Right renal pelvis (tissue), 4 donors: ENCODE results near the gene OOSP1. TPM values are rescaled to one million over a fixed set of nuclear protein-coding genes. Genes with fewer than 3 reads are reported as not detected.
"Not testable (repeated sequence)": the region's sequence is repeated elsewhere in the genome, so short reads cannot be mapped to it uniquely, and the experiment has no call there.

Source experiments
- DNase-seq, 4 donors: peaks; one replicate each; pipeline ENCODE4 v3.0.0-alpha.2; 2013; ENCODE audit warnings: low read depth in 4 of 4, low spot score in 3 of 4, missing footprints in 1 of 4
- polyA plus RNA-seq, 4 donors: library from polyadenylated mRNA; unstranded; fragments of 120-200 nt; gene quantifications; one replicate each; pipeline ENCODE4 v1.2.1, GENCODE V29; 2013; ENCODE audit not compliant: insufficient read length in 4 of 4

The OOSP1 gene
- polyA plus RNA-seq: under 1 TPM; 0.12 to 0.43 (median 0.30) TPM

DNA sequence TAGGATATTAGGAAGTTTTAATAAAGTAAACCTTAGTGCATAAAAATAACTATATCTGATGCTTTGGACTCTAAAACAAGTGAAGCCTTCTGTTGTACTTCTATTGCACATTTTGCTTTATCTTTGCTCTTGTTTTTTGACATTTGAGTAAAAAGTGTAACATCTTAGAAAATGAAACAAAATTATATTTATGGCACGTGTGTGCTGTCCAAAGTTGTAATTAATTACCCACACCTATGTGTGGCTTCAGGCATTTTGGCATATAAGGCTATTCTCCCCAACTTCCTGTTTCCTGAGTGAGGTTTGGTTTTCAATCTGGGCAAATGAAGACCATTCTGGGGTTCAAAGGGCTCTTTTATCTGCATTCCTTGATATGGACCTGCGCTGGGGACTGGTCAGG is at the start of gene OOSP1:
OOSP1 (plus strand) TSS at position 301 of the 400 bp plus-strand sequence; CDS start at position 324, 23 bp downstream.
- DNase-seq: no peak

DNA sequence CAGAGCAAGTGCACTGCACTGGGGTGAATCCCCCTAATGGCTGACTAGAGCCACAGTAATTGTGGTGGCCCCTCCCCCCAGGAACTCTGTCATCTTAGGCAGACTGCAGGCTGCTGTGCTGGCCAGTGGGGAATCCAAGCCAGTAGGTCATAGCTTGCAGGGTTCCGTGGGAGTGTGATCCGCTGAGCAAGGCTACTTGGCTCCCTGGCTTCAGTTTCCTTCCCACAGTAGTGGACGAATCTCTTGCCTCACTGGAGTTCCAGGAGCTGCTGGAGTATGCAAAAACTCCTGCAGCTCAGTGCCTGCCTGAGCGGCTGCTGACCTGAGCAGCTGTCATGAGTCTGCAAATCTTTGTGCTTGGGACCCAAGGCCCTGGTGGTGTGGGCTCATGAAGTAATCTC is 46.5 kb upstream of the OOSP1 start:
- DNase-seq: no peak

- DNase-seq: no peak
Observed at GRCh38 chr11:59894616-59895015, 43.6 kb upstream of the OOSP1 start.

GRCh38 chr11:59898046-59898445 is 40.2 kb upstream of the OOSP1 start:
- no peak for DNase-seq

GRCh38 chr11:59898650-59899049 is 39.6 kb upstream of the OOSP1 start:
- DNase-seq: no peak

DNA sequence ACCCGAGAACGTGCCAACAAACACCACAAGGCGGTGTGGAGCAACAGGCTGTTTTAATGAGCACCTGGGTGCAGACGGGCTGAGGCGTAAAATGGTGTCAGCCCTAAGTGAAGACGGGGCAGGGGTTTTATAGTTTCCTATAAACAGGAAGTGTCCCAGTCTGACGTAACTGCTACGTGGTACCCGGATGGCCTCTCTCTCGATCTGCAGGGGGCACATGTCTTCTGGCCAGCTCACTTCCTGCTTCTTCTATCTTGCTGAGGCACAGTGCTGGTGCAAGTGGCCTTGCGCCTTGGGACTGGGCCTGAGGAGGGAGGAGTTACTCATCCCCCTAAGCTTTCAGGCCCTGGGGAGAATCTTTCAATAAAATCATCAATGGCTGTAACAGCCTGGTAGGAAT is 38.7 kb upstream of the OOSP1 start:
- DNase-seq: no peak

- DNase-seq: no peak
Observed at GRCh38 chr11:59900366-59901126, 37.7 kb upstream of the OOSP1 start.

DNA sequence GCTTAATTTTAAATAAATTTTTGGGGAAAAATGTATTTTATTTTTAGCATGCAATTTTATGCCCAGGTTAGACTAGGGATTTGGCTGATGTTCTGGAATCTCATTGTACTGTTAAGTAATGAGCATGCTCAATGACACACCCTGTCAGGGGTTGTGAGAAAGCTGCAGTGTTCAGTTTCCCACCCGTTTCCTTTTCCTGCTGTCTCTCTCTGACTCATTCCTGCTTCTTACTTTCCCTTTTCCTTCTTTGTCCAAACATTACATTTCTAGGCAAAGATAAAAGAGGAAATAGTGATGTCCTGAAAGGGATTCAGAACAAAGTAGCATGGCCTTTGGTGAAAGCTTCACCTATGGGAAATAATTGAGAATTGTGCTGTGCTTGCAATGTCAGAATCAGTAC is 36.9 kb upstream of the OOSP1 start:
- no peak for DNase-seq

DNA sequence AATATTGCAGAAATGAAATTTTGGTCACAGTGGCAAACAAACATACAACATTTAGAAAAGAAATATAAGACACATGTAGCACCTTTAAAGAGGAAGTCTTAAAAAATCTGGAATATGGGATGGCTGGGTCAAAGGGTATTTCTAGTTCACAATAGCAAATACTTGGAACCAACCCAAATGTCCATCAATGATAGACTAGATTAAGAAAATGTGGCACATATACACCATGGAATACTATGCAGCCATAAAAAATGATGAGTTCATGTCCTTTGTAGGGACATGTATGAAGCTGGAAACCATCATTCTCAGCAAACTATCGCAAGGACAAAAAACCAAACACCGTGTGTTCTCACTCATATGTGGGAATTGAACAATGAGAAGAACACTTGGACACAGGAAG is 34.7 kb upstream of the OOSP1 start:
- DNase-seq: not testable (repeated sequence)

GRCh38 chr11:59918480-59918879 is 19.8 kb upstream of the OOSP1 start:
- no peak for DNase-seq

DNA sequence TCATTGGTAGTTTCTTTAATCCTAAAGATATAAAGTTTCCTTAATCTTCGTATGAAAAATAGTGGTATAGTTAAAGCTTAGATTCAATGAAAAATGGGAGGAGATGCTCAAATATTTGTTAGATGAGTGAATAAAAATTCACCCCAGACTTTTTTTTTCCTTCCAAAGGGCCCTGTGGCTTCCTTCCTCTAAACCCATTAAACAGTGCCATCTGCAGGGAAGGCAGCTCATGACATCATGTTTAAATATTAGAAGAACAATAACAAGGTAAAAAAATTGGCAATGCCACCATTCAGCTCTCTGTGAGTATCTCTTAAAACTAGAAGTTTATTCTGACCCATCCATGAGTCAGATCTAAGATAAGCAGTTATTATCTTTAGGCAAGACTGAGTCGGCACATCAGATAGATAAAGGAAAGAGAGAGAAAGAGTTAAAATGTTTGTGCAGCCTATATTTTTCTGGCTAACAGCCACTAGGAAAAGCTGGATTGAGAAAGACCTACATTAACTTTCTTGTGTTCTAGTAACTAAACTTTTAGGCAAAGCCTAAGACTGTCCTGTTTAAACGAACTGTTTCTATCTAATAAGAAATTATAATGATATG is 19.1 kb upstream of the OOSP1 start:
- no peak for DNase-seq

DNA sequence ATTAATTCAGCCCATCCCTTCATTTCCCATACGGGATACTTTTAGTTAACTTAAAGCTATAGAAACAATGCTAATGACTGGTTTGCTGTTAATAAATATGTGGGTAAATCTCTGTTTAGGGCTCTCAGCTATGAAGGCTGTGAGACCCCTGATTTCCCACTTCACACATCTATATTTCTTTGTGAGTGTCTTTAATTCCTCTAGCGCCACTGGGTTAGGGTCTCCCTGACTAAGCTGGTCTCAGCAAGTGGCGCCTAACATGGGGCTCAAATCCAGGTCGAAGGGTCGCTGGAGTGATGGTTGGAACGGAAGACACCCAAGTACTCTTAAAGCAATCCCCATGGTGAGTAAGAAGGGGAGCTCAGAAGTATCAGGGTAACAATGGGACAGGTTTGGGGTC is 14.4 kb upstream of the OOSP1 start:
- DNase-seq: no peak

DNA sequence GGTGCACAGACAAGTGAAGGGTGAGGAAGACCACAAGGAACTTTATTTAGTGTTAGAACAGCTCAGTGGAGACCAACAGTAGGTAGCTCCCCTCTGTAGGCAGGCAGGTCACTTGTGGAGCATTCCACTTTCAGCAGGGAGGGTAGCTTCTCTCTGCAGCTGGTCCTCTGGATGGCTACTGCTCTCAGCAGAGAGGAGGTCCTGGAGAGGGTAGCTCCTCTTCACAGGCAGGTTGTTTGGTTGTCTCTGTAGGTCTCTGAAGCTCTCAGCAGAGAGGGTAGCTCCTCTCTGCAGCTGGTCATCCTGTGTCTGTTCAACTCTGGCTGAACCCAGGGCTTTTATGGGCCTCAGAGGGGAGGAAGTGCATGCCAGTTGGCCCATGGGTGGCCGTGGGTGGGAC is 6.5 kb upstream of the OOSP1 start:
- no peak for DNase-seq

GRCh38 chr11:59938718-59939117 is 486 bp downstream of the OOSP1 start:
- DNase-seq: no peak

GRCh38 chr11:59939482-59939881 is 1.2 kb downstream of the OOSP1 start:
- no peak for DNase-seq

DNA sequence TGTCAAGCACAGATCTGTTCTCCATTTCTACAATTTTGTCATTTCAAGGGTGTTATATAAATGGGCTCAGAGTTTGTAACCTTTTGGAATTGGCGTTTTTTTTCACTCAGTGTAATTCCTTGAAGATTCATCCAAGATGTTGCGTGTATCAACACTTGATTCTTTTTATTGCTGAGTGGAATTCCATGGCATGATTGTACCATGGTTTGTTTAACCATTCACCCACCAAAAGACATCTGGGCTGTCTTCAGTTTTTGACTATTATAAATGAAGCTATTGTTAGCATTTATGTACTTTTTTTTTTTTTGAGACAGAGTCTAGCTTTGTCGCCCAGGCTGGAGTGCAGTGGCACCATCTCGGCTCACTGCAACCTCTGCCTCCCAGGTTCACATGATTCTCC is 2.9 kb downstream of the OOSP1 start:
- DNase-seq: no peak

- DNase-seq: no peak
Observed at GRCh38 chr11:59943997-59944714, 5.9 kb downstream of the OOSP1 start.

DNA sequence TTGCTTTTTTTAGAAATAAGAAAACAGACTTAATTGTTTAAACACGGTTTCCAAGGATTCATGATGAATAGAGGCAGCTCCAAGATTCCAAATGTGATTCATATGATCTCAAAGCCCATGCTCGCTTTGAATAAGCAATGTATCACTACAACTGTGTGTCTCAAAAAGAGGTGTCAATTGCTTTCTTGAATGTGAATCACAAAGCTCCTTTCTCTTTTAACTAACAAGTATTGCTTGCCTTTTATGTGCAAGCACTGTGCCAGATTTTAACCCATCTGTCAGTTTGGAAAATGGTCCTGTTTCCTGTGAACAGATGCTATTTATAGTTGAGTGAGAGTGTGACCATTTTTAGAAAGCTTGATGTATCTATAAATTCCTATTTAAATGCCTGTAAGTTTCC is 6.5 kb downstream of the OOSP1 start:
- no peak for DNase-seq

- DNase-seq: no peak
Observed at GRCh38 chr11:59953463-59954218, 15.4 kb downstream of the OOSP1 start.

- DNase-seq: no peak
Observed at GRCh38 chr11:59954219-59954847, 16.1 kb downstream of the OOSP1 start.

DNA sequence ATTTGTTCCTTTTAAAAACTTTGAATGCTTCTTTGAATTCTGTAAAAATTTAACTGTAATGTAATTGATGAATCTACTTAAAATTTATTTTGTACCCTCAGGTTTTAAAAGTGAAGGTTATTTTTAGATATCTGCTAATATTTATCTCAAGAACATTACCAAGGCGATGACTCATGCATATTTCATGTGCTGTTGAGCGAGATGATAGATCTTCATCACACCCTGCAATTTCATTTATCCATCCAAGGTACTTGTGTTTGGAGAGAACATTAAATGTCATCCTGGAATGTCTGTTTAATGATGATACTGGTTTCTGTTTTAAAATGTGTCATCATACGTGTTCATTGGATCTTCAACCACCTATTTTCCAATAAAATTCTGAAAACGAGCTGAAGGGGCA is 18.9 kb downstream of the OOSP1 start:
- DNase-seq: no peak
